GM21825 (cell line): ENCODE data around the gene CHEK1.

Experiments
- ATAC-seq: cut with Tn5 transposase; IDR thresholded peaks from one replicate; pipeline ENCODE4 v1.9.1; 2021; ENCODE audit warnings: mild to moderate bottlenecking, moderate library complexity; ENCODE audit not compliant: unreplicated experiment

Gene CHEK1

GRCh38 chr11:125625630-125626287, 796 bp downstream of the CHEK1 start:
- peak; percentile 82 for ATAC-seq

- peak; percentile 38 for ATAC-seq
Measured at GRCh38 chr11:125626288-125626950, 1.5 kb downstream of the CHEK1 start.

- ATAC-seq, result no peak
Measured at GRCh38 chr11:125627236-125627910, 2.4 kb downstream of the CHEK1 start.

- no peak for ATAC-seq
Measured at GRCh38 chr11:125637840-125638239, 12.9 kb downstream of the CHEK1 start.

GRCh38 chr11:125638315-125638714, 13.4 kb downstream of the CHEK1 start:
- ATAC-seq, result no peak

GRCh38 chr11:125645871-125646270, 20.9 kb downstream of the CHEK1 start:
- no peak for ATAC-seq

- ATAC-seq, result no peak
Measured at GRCh38 chr11:125649465-125650166, 24.7 kb downstream of the CHEK1 start.

- ATAC-seq, result no peak
Measured at GRCh38 chr11:125662689-125663088, 37.7 kb downstream of the CHEK1 start.

GRCh38 chr11:125663910-125664309, 38.9 kb downstream of the CHEK1 start:
- ATAC-seq, result no peak

- ATAC-seq, result no peak
Measured at GRCh38 chr11:125667151-125667550, 42.2 kb downstream of the CHEK1 start.

GRCh38 chr11:125670172-125670571, 45.2 kb downstream of the CHEK1 start:
- no peak for ATAC-seq

- no peak for ATAC-seq
Measured at GRCh38 chr11:125671561-125671960, 46.6 kb downstream of the CHEK1 start.

- no peak for ATAC-seq
Measured at GRCh38 chr11:125674210-125674609, 49.2 kb downstream of the CHEK1 start.

- ATAC-seq, result no peak
Measured at GRCh38 chr11:125675196-125675595, 50.2 kb downstream of the CHEK1 start.

- no peak for ATAC-seq
Measured at GRCh38 chr11:125679397-125679796, 54.4 kb downstream of the CHEK1 start.

GRCh38 chr11:125679837-125680236, 54.9 kb downstream of the CHEK1 start:
- no peak for ATAC-seq

GRCh38 chr11:125680747-125681146, 55.8 kb downstream of the CHEK1 start, which contains the start of gene ACRV1:
ACRV1 (minus strand) TSS chr11:125680847; CDS start chr11:125680780, 67 bp downstream.
- no peak for ATAC-seq

- no peak for ATAC-seq
Measured at GRCh38 chr11:125685228-125685627, 60.3 kb downstream of the CHEK1 start.

- ATAC-seq, result no peak
Measured at GRCh38 chr11:125688066-125688465, 63.1 kb downstream of the CHEK1 start.

- ATAC-seq, result no peak
Measured at GRCh38 chr11:125688632-125689031, 63.7 kb downstream of the CHEK1 start.

GRCh38 chr11:125689274-125689859, 64.4 kb downstream of the CHEK1 start:
- no peak for ATAC-seq
